A549 (cell line): ENCODE measurements around the gene CTXN1.

Experiments used
- ZC3H11A ChIP-seq: fragments of 450-650 bp; IDR thresholded peaks from 2 replicates; pipeline ENCODE4 v1.6.1; 2014; ENCODE audit warnings: antibody characterized with exemption, mild to moderate bottlenecking
- TF ChIP-seq, protein P1 (sequence below): fragments of >200 bp; sonication (Bioruptor Twin); formaldehyde crosslinking; IDR thresholded peaks from 3 replicates; pipeline ENCODE4 v1.5.1; 2016

GRCh38 chr19:7943444-7944176, 17.7 kb upstream of the CTXN1 start, which contains the start of gene TIMM44:
- TF ChIP-seq, protein P1, sequence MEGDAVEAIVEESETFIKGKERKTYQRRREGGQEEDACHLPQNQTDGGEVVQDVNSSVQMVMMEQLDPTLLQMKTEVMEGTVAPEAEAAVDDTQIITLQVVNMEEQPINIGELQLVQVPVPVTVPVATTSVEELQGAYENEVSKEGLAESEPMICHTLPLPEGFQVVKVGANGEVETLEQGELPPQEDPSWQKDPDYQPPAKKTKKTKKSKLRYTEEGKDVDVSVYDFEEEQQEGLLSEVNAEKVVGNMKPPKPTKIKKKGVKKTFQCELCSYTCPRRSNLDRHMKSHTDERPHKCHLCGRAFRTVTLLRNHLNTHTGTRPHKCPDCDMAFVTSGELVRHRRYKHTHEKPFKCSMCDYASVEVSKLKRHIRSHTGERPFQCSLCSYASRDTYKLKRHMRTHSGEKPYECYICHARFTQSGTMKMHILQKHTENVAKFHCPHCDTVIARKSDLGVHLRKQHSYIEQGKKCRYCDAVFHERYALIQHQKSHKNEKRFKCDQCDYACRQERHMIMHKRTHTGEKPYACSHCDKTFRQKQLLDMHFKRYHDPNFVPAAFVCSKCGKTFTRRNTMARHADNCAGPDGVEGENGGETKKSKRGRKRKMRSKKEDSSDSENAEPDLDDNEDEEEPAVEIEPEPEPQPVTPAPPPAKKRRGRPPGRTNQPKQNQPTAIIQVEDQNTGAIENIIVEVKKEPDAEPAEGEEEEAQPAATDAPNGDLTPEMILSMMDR: no peak
- no peak for TF ChIP-seq ZC3H11A
